GM12878 (cell line): ENCODE measurements around the gene TM6SF1. TPM values are rescaled to one million over a fixed set of nuclear protein-coding genes. Genes with fewer than 3 reads are reported as not detected.

Source experiments
- BMI1 ChIP-seq: fragments of 450-650 bp; IDR thresholded peaks from 2 replicates; pipeline ENCODE4 v1.6.1; 2016; ENCODE audit warnings: mild to moderate bottlenecking, moderate library complexity, borderline replicate concordance
- CBX5 ChIP-seq: sonication (generic); IDR thresholded peaks from 2 replicates; pipeline ENCODE4 v1.6.1; 2016; ENCODE audit warnings: low read depth, moderate library complexity, mild to moderate bottlenecking, inconsistent platforms
- ETV6 ChIP-seq, 2 experiments: fragments of 450-650 bp in 1 of 2; IDR thresholded peaks in 1 of 2; conservative IDR thresholded peaks in 1 of 2; 2 replicates each; pipeline ENCODE4 v1.6.1; 2014; ENCODE audit warnings: antibody characterized with exemption in 1 of 2, borderline replicate concordance in 1 of 2, low read depth in 1 of 2, mild to moderate bottlenecking in 1 of 2, moderate library complexity in 1 of 2
- IKZF2 ChIP-seq, 2 experiments: fragments of 450-650 bp; IDR thresholded peaks; 2 replicates each; pipeline ENCODE4 v1.6.1; 2017; ENCODE audit warnings: mild to moderate bottlenecking in 2 of 2, moderate library complexity in 2 of 2
- LARP7 ChIP-seq: fragments of 450-650 bp; IDR thresholded peaks from 2 replicates; pipeline ENCODE4 v1.6.1; 2017; ENCODE audit warnings: mild to moderate bottlenecking
- MTA3 ChIP-seq: IDR thresholded peaks from 2 replicates; pipeline ENCODE4 v1.6.1; 2012; ENCODE audit warnings: low read length, inconsistent platforms, borderline replicate concordance
- POLR2AphosphoS2 ChIP-seq: IDR thresholded peaks from 2 replicates; pipeline ENCODE4 v1.6.1; 2011; ENCODE audit warnings: low read depth, mild to moderate bottlenecking, low read length, improper control_type of control experiment, moderate library complexity
- RFX5 ChIP-seq: IDR thresholded peaks from 2 replicates; pipeline ENCODE4 v1.6.1; 2011; ENCODE audit warnings: low read depth, low read length, improper control_type of control experiment
- SMARCA5 ChIP-seq: fragments of 450-650 bp; IDR thresholded peaks from 2 replicates; pipeline ENCODE4 v1.6.1; 2017; ENCODE audit warnings: mild to moderate bottlenecking
- SPI1 ChIP-seq: IDR thresholded peaks from 2 replicates; pipeline ENCODE4 v1.6.1; 2011; ENCODE audit warnings: low read depth, mild to moderate bottlenecking, low read length, moderate library complexity, borderline replicate concordance; ENCODE audit not compliant: insufficient read depth
- SUZ12 ChIP-seq: fragments of 200-600 bp; sonication (generic); IDR thresholded peaks from one replicate; pipeline ENCODE4 v1.6.1; 2018; ENCODE audit warnings: antibody characterized with exemption, mild to moderate bottlenecking; ENCODE audit not compliant: unreplicated experiment
- TARDBP ChIP-seq: IDR thresholded peaks from 2 replicates; pipeline ENCODE4 v1.6.1; 2016; ENCODE audit warnings: borderline replicate concordance
- ZNF207 ChIP-seq: fragments of 450-650 bp; IDR thresholded peaks from 2 replicates; pipeline ENCODE4 v1.6.1; 2014; ENCODE audit warnings: antibody characterized with exemption, mild to moderate bottlenecking, borderline replicate concordance
- ZZZ3 ChIP-seq: IDR thresholded peaks from 2 replicates; pipeline ENCODE4 v1.6.1; 2011; ENCODE audit warnings: low read depth; ENCODE audit not compliant: control insufficient read depth, insufficient read length
- polyA plus RNA-seq, 11 experiments: library from polyadenylated mRNA; depleted of rRNA in 4 of 11; unstranded in 6 of 11; stranded (reverse) in 5 of 11; fragments of >200 nt; fragmentation: Nextera tagmentation in 4 of 11; fragmentation: Illumina TruSeq in 1 of 11; extraction: Ambion mirVana in 4 of 11; extraction: Trizol in 1 of 11; gene quantifications; 1 replicate in 1 of 11; 2 replicates in 10 of 11; pipeline versions ENCODE4 v1.2.1 to v1.2.3, GENCODE V29; 2011 to 2016; ENCODE audit warnings: inconsistent platforms in 2 of 11, missing spikeins in 2 of 11, low read depth in 1 of 11
- total RNA-seq, 4 experiments: library from RNA; depleted of rRNA in 3 of 4; stranded (reverse); fragments of >200 nt in 3 of 4; fragmentation: Illumina TruSeq in 1 of 4; extraction: Trizol in 1 of 4; gene quantifications; 2 replicates each; pipeline versions ENCODE4 v1.2.1 to v1.2.3, GENCODE V29; 2013 to 2021
- TF ChIP-seq, protein P1 (sequence below): IDR thresholded peaks from 2 replicates; pipeline ENCODE4 v1.6.1; 2012; ENCODE audit warnings: low read length, inconsistent platforms
- TF ChIP-seq, protein P2 (sequence below): IDR thresholded peaks from 2 replicates; pipeline ENCODE4 v1.6.1; 2012; ENCODE audit warnings: low read depth, low read length, improper control_type of control experiment
- TF ChIP-seq, protein P3 (sequence below): IDR thresholded peaks from 2 replicates; pipeline ENCODE4 v1.6.1; 2012; ENCODE audit warnings: improper control_type of control experiment, low read depth, low read length; ENCODE audit not compliant: insufficient replicate concordance
- TF ChIP-seq, protein P4 (sequence below): fragments of 450-650 bp; IDR thresholded peaks from 2 replicates; pipeline ENCODE4 v1.6.1; 2018; ENCODE audit warnings: borderline replicate concordance, mild to moderate bottlenecking; ENCODE audit not compliant: partially characterized antibody
- TF ChIP-seq, protein P5 (sequence below): IDR thresholded peaks from 2 replicates; pipeline ENCODE4 v1.6.1; 2011; ENCODE audit warnings: mild to moderate bottlenecking, low read depth, low read length, moderate library complexity; ENCODE audit not compliant: insufficient replicate concordance

TM6SF1 gene
- total and polyA plus RNA-seq, 10 of the 15 experiments (the other 5 are each of a cell fraction or from before 2014, with no cell fraction given): 0.56 to 2.7 (median 1.2) TPM

DNA sequence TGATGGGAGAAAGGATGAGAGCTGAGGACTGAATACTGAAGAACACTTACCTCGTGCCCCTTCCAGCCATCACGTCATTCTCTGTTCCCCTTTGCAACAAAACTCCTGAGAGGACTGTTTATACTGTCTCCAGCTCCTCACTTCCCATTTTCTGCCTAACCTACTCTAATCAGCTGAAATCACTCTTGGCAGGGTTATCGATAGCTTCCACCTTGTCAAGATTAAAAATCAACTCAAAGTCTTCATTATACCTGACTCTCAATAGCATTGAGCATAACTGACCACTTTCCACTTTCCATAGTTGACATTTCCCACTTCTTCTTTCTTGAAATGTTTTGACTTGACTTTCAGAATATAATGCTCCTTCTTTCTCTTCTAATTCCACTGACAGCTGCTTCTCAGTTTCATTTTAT, 44.7 kb upstream of the TM6SF1 start (continued):
- TF ChIP-seq, protein P1, sequence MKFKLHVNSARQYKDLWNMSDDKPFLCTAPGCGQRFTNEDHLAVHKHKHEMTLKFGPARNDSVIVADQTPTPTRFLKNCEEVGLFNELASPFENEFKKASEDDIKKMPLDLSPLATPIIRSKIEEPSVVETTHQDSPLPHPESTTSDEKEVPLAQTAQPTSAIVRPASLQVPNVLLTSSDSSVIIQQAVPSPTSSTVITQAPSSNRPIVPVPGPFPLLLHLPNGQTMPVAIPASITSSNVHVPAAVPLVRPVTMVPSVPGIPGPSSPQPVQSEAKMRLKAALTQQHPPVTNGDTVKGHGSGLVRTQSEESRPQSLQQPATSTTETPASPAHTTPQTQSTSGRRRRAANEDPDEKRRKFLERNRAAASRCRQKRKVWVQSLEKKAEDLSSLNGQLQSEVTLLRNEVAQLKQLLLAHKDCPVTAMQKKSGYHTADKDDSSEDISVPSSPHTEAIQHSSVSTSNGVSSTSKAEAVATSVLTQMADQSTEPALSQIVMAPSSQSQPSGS: 0 out of 2 replicates have a peak, but pooled peaks have one; percentile 15
- TF ChIP-seq SPI1 (peak; percentile 91), CBX5 (no peak), RFX5 (no peak), LARP7 (no peak), SUZ12 (no peak), ZNF207 (no peak), BMI1 (no peak), MTA3 (no peak), SMARCA5 (no peak), IKZF2 (IDR thresholded peaks at IDR 0.05) (peak; percentile 87 to 90), ZZZ3 (no peak), POLR2AphosphoS2 (no peak), TARDBP (no peak), ETV6 (conservative IDR thresholded peaks at IDR 0.05 in 1 of 2, IDR thresholded peaks at IDR 0.05 in 1 of 2; ENCODE audit: borderline replicate concordance in 1 of 2, low read depth in 1 of 2) (0 out of 4 replicates have a peak, but pooled peaks of 1 of the 2 experiments have one; percentile 25)
- TF ChIP-seq, protein P2, sequence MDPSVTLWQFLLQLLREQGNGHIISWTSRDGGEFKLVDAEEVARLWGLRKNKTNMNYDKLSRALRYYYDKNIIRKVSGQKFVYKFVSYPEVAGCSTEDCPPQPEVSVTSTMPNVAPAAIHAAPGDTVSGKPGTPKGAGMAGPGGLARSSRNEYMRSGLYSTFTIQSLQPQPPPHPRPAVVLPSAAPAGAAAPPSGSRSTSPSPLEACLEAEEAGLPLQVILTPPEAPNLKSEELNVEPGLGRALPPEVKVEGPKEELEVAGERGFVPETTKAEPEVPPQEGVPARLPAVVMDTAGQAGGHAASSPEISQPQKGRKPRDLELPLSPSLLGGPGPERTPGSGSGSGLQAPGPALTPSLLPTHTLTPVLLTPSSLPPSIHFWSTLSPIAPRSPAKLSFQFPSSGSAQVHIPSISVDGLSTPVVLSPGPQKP: no peak
- TF ChIP-seq, protein P3, sequence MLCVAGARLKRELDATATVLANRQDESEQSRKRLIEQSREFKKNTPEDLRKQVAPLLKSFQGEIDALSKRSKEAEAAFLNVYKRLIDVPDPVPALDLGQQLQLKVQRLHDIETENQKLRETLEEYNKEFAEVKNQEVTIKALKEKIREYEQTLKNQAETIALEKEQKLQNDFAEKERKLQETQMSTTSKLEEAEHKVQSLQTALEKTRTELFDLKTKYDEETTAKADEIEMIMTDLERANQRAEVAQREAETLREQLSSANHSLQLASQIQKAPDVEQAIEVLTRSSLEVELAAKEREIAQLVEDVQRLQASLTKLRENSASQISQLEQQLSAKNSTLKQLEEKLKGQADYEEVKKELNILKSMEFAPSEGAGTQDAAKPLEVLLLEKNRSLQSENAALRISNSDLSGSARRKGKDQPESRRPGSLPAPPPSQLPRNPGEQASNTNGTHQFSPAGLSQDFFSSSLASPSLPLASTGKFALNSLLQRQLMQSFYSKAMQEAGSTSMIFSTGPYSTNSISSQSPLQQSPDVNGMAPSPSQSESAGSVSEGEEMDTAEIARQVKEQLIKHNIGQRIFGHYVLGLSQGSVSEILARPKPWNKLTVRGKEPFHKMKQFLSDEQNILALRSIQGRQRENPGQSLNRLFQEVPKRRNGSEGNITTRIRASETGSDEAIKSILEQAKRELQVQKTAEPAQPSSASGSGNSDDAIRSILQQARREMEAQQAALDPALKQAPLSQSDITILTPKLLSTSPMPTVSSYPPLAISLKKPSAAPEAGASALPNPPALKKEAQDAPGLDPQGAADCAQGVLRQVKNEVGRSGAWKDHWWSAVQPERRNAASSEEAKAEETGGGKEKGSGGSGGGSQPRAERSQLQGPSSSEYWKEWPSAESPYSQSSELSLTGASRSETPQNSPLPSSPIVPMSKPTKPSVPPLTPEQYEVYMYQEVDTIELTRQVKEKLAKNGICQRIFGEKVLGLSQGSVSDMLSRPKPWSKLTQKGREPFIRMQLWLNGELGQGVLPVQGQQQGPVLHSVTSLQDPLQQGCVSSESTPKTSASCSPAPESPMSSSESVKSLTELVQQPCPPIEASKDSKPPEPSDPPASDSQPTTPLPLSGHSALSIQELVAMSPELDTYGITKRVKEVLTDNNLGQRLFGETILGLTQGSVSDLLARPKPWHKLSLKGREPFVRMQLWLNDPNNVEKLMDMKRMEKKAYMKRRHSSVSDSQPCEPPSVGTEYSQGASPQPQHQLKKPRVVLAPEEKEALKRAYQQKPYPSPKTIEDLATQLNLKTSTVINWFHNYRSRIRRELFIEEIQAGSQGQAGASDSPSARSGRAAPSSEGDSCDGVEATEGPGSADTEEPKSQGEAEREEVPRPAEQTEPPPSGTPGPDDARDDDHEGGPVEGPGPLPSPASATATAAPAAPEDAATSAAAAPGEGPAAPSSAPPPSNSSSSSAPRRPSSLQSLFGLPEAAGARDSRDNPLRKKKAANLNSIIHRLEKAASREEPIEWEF: peak; percentile 95
- TF ChIP-seq, protein P4, sequence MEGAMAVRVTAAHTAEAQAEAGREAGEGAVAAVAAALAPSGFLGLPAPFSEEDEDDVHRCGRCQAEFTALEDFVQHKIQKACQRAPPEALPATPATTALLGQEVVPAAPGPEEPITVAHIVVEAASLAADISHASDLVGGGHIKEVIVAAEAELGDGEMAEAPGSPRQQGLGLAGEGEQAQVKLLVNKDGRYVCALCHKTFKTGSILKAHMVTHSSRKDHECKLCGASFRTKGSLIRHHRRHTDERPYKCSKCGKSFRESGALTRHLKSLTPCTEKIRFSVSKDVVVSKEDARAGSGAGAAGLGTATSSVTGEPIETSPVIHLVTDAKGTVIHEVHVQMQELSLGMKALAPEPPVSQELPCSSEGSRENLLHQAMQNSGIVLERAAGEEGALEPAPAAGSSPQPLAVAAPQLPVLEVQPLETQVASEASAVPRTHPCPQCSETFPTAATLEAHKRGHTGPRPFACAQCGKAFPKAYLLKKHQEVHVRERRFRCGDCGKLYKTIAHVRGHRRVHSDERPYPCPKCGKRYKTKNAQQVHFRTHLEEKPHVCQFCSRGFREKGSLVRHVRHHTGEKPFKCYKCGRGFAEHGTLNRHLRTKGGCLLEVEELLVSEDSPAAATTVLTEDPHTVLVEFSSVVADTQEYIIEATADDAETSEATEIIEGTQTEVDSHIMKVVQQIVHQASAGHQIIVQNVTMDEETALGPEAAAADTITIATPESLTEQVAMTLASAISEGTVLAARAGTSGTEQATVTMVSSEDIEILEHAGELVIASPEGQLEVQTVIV: no peak
- TF ChIP-seq, protein P5, sequence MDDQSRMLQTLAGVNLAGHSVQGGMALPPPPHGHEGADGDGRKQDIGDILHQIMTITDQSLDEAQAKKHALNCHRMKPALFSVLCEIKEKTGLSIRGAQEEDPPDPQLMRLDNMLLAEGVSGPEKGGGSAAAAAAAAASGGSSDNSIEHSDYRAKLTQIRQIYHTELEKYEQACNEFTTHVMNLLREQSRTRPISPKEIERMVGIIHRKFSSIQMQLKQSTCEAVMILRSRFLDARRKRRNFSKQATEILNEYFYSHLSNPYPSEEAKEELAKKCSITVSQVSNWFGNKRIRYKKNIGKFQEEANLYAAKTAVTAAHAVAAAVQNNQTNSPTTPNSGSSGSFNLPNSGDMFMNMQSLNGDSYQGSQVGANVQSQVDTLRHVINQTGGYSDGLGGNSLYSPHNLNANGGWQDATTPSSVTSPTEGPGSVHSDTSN: no peak
